CD14-positive monocyte (primary cell): ENCODE results near the gene MRPS14. TPM values are rescaled to one million over a fixed set of nuclear protein-coding genes. Genes with fewer than 3 reads are reported as not detected.

Experiments
- DNase-seq, 3 donors: peaks; one replicate each; pipeline ENCODE4 v3.0.0-alpha.2; 2011 to 2022
- H2AFZ ChIP-seq: 2 replicates; pipeline ENCODE4 v1.6.0; 2012; ENCODE audit warnings: mild to moderate bottlenecking, low read depth, low read length, inconsistent platforms; ENCODE audit not compliant: insufficient read depth, poor library complexity, severe bottlenecking
- H3K27ac ChIP-seq, 2 donors: 1 replicate in 1 of 2; 2 replicates in 1 of 2; pipeline ENCODE4 v1.5.1; 2012 to 2013; ENCODE audit warnings: low read length in 2 of 2, control low read depth in 1 of 2, inconsistent platforms in 1 of 2, low read depth in 1 of 2, mild to moderate bottlenecking in 1 of 2
- H3K27me3 ChIP-seq, 2 donors: one replicate each; pipeline versions ENCODE4 v1.6.0 to v1.6.1; 2011 to 2013; ENCODE audit warnings: low read length in 2 of 2; ENCODE audit not compliant: control insufficient read depth in 2 of 2, insufficient read depth in 2 of 2
- H3K36me3 ChIP-seq, 2 donors: replicated peaks in 1 of 2; 1 replicate in 1 of 2; 2 replicates in 1 of 2; pipeline versions ENCODE4 v1.5.1 to v1.6.1; 2012 to 2013; ENCODE audit warnings: low read length in 2 of 2, control low read depth in 1 of 2, inconsistent platforms in 1 of 2, mild to moderate bottlenecking in 1 of 2; ENCODE audit not compliant: insufficient read depth in 2 of 2, control insufficient read depth in 1 of 2
- H3K4me1 ChIP-seq, 2 donors: 1 replicate in 1 of 2; 2 replicates in 1 of 2; pipeline versions ENCODE4 v1.5.1 to v1.6.1; 2012 to 2013; ENCODE audit warnings: low read length in 2 of 2, control low read depth in 1 of 2, inconsistent platforms in 1 of 2, mild to moderate bottlenecking in 1 of 2, moderate library complexity in 1 of 2; ENCODE audit not compliant: insufficient read depth in 2 of 2, control insufficient read depth in 1 of 2
- H3K4me2 ChIP-seq: replicated peaks from 2 replicates; pipeline ENCODE3; 2012; ENCODE audit warnings: low read length, moderate library complexity, mild to moderate bottlenecking; ENCODE audit not compliant: poor library complexity, severe bottlenecking; ENCODE audit errors: extremely low read depth
- H3K4me3 ChIP-seq, 3 experiments: fragments of 200-600 bp in 1 of 3; sonication (generic) in 1 of 3; replicated peaks in 1 of 3; 1 replicate in 2 of 3; 2 replicates in 1 of 3; pipeline ENCODE4 v1.5.1; 2011 to 2013; ENCODE audit warnings: low read length in 3 of 3, mild to moderate bottlenecking in 3 of 3, control low read depth in 2 of 3, low read depth in 2 of 3, inconsistent platforms in 1 of 3, moderate library complexity in 1 of 3
- H3K79me2 ChIP-seq: 2 replicates; pipeline ENCODE4 v1.6.0; 2012; ENCODE audit warnings: mild to moderate bottlenecking, control low read depth, inconsistent platforms, low read length, moderate library complexity; ENCODE audit not compliant: insufficient read depth
- H3K9ac ChIP-seq: 2 replicates; pipeline ENCODE4 v1.6.0; 2017; ENCODE audit warnings: low read length, mild to moderate bottlenecking; ENCODE audit not compliant: insufficient read depth, poor library complexity, severe bottlenecking
- H3K9me3 ChIP-seq, 2 donors: replicated peaks in 1 of 2; 1 replicate in 1 of 2; 2 replicates in 1 of 2; pipeline versions ENCODE4 v1.5.1 to v1.6.1; 2012 to 2013; ENCODE audit warnings: low read length in 2 of 2, control low read depth in 1 of 2; ENCODE audit not compliant: control insufficient read depth in 1 of 2, insufficient read depth in 1 of 2
- H4K20me1 ChIP-seq: 2 replicates; pipeline ENCODE4 v1.6.0; 2012; ENCODE audit warnings: mild to moderate bottlenecking, low read length, control low read depth, moderate library complexity; ENCODE audit not compliant: insufficient read depth
- H3K27ac Mint-ChIP-seq, 7 donors: one replicate each; pipeline ENCODE4 v1.8.0; 2020; ENCODE audit warnings: mild to moderate bottlenecking in 7 of 7, mixed read lengths in 7 of 7, moderate library complexity in 6 of 7, inconsistent platforms in 2 of 7
- H3K27me3 Mint-ChIP-seq, 3 donors: one replicate each; pipeline ENCODE4 v1.8.0; 2021 to 2022; ENCODE audit warnings: low read depth in 3 of 3, mild to moderate bottlenecking in 3 of 3, mixed read lengths in 3 of 3, moderate library complexity in 3 of 3, inconsistent platforms in 1 of 3
- H3K36me3 Mint-ChIP-seq, 2 donors: one replicate each; pipeline ENCODE4 v1.8.0; 2020; ENCODE audit warnings: mixed read lengths in 2 of 2, inconsistent platforms in 1 of 2, mild to moderate bottlenecking in 1 of 2
- H3K4me1 Mint-ChIP-seq: one replicate; pipeline ENCODE4 v1.8.0; 2020; ENCODE audit warnings: mild to moderate bottlenecking, mixed read lengths
- H3K4me3 Mint-ChIP-seq, 2 donors: one replicate each; pipeline ENCODE4 v1.8.0; 2020; ENCODE audit warnings: mild to moderate bottlenecking in 2 of 2, mixed read lengths in 2 of 2, moderate library complexity in 1 of 2
- H3K9me3 Mint-ChIP-seq, 7 donors: one replicate each; pipeline ENCODE4 v1.8.0; 2020 to 2022; ENCODE audit warnings: mixed read lengths in 7 of 7, mild to moderate bottlenecking in 6 of 7, moderate library complexity in 6 of 7, inconsistent platforms in 2 of 7
- WGBS: methylation state at CpG from one replicate; pipeline ENCODE4 v1.1.5; 2013; ENCODE audit warnings: missing lambda C conversion rate; ENCODE audit not compliant: insufficient coverage; 5-methylcytosine and 5-hydroxymethylcytosine counted together
- intact Hi-C, 2 donors: fragments of 100-400 bp; cut with micrococcal nuclease; formaldehyde crosslinking; loops; one replicate each; pipeline versions ENCODE4 v1.15.0 to v1.15.1; 2023
- polyA plus RNA-seq, 3 donors: library from polyadenylated mRNA; depleted of rRNA in 1 of 3; unstranded in 2 of 3; stranded (reverse) in 1 of 3; fragments of 300-500 nt in 2 of 3; fragments of >200 nt in 1 of 3; fragmentation: Illumina TruSeq in 2 of 3; gene quantifications; 1 replicate in 2 of 3; 2 replicates in 1 of 3; pipeline ENCODE4 v1.2.3, GENCODE V29; 2012 to 2021
- TF ChIP-seq, protein P1 (sequence below): fragments of 200-600 bp; IDR thresholded peaks from one replicate; pipeline ENCODE4 v1.8.0; 2022; ENCODE audit warnings: antibody characterized with exemption, mild to moderate bottlenecking

The MRPS14 gene
- polyA plus RNA-seq, 3 donors = 5.4 to 53.2 (median 48.1) TPM

DNA sequence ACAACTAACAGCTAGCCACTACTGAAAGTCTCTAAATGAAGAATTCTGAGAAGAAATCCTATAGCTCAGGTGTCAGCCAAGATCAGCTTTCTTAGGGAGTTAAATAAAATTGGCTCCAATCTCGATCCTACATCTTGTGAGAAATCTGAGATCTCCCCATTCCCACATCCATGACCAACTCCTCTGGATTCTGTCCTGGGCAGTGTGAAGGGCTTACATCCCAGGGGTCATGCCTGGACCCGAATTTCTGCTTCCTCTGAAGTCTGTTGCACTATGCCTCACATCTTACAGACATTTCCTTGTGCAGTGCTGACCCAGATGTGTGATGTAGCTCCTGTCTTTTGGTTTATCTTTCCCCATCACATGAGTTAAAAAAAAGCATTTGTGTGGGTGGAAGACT lies 39.6 kb upstream of the MRPS14 start:
- H3K36me3 Mint-ChIP-seq = no peaks in the 10 kb centered on the region
- intact Hi-C loops = no loop called here
- H3K9me3 Mint-ChIP-seq = peaks cover 0 to 6% (median 0%) of the 10 kb centered on the region in 7 donors
- no peaks in the 10 kb centered on the region for H3K4me1 Mint-ChIP-seq
- H3K79me2 ChIP-seq = no peaks in the 10 kb centered on the region
- no peak overlapping the region for H3K27ac ChIP-seq
- H3K4me3 ChIP-seq = no peak overlapping the region
- TF ChIP-seq, protein P1, sequence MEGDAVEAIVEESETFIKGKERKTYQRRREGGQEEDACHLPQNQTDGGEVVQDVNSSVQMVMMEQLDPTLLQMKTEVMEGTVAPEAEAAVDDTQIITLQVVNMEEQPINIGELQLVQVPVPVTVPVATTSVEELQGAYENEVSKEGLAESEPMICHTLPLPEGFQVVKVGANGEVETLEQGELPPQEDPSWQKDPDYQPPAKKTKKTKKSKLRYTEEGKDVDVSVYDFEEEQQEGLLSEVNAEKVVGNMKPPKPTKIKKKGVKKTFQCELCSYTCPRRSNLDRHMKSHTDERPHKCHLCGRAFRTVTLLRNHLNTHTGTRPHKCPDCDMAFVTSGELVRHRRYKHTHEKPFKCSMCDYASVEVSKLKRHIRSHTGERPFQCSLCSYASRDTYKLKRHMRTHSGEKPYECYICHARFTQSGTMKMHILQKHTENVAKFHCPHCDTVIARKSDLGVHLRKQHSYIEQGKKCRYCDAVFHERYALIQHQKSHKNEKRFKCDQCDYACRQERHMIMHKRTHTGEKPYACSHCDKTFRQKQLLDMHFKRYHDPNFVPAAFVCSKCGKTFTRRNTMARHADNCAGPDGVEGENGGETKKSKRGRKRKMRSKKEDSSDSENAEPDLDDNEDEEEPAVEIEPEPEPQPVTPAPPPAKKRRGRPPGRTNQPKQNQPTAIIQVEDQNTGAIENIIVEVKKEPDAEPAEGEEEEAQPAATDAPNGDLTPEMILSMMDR = no peak
- peaks cover 0 to 3% (median 2%) of the 10 kb centered on the region in 3 donors for H3K27me3 Mint-ChIP-seq
- H3K9ac ChIP-seq = no peak overlapping the region
- no peak for DNase-seq
- no peaks in the 10 kb centered on the region for H3K4me1 ChIP-seq
- no peak overlapping the region for H3K27ac Mint-ChIP-seq
- no peaks in the 10 kb centered on the region for H3K27me3 ChIP-seq
- no peak overlapping the region for H2AFZ ChIP-seq
- no peaks in the 10 kb centered on the region for H3K36me3 ChIP-seq
- H3K4me3 Mint-ChIP-seq = no peak overlapping the region
- no peak overlapping the region for H3K4me2 ChIP-seq
- H4K20me1 ChIP-seq = no peaks in the 10 kb centered on the region
- H3K9me3 ChIP-seq = no peaks in the 10 kb centered on the region
- WGBS = no CpG with 5 or more reads among the region's 2 CpGs

GRCh38 chr1:175062339-175062738 lies 39.1 kb upstream of the MRPS14 start:
- H3K36me3 ChIP-seq = no peaks in the 10 kb centered on the region
- Mint-ChIP-seq H3K27me3 (peaks cover 0 to 2% (median 1%) of the 10 kb centered on the region in 3 donors), H3K36me3 (no peaks in the 10 kb centered on the region), H3K4me1 (no peaks in the 10 kb centered on the region), H3K4me3 (no peak overlapping the region), H3K27ac (no peak overlapping the region), H3K9me3 (peaks cover 0 to 6% (median 0%) of the 10 kb centered on the region in 7 donors)
- intact Hi-C loops = no loop called here
- WGBS = no CpG with 5 or more reads among the region's 1 CpG
- no peaks in the 10 kb centered on the region for H4K20me1 ChIP-seq
- H3K27ac ChIP-seq = no peak overlapping the region
- TF ChIP-seq, protein P1 = no peak
- no peak overlapping the region for H3K4me3 ChIP-seq
- H3K4me1 ChIP-seq = no peaks in the 10 kb centered on the region
- no peak overlapping the region for H3K9ac ChIP-seq
- no peaks in the 10 kb centered on the region for H3K9me3 ChIP-seq
- no peaks in the 10 kb centered on the region for H3K27me3 ChIP-seq
- DNase-seq = no peak
- H3K79me2 ChIP-seq = no peaks in the 10 kb centered on the region
- no peak overlapping the region for H2AFZ ChIP-seq
- no peak overlapping the region for H3K4me2 ChIP-seq
